OCI-LY7 (cell line): ENCODE results near the gene ARF5. TPM values are rescaled to one million over a fixed set of nuclear protein-coding genes. Genes with fewer than 3 reads are reported as not detected.
"Not testable (repeated sequence)": the region's sequence is repeated elsewhere in the genome, so short reads cannot be mapped to it uniquely, and the experiment has no call there.

Source experiments
- BruUV-seq: library from RNA; stranded (reverse); fragments of 400-500 nt; replicated peaks from 2 replicates; lab custom pipeline; 2021; lab: Mats Ljungman, UMichigan
- CTCF ChIA-PET: fragments of 300-600 bp; sonication (Branson Sonifier 250); formaldehyde crosslinking; loops from one replicate; lab custom pipeline; 2022; ENCODE audit warnings: antibody characterized with exemption; ENCODE audit not compliant: unreplicated experiment; lab: Charles Lee
- POLR2A ChIA-PET: fragments of 300-600 bp; sonication (Branson Sonifier 250); formaldehyde crosslinking; loops from one replicate; lab custom pipeline; 2022; ENCODE audit warnings: antibody characterized with exemption; lab: Charles Lee
- DNase-seq: peaks from one replicate; pipeline ENCODE4 v3.0.0-alpha.2; 2015; ENCODE audit warnings: low spot score
- H2AFZ ChIP-seq: fragments of 200-600 bp; sonication (generic), shearing (Covaris generic); 2 replicates; pipeline ENCODE4 v1.6.1; 2014; ENCODE audit warnings: mild to moderate bottlenecking, antibody characterized with exemption, low read length, moderate library complexity
- H3K27ac ChIP-seq: fragments of 200-600 bp; sonication (generic); 2 replicates; pipeline ENCODE4 v1.5.1; 2014; ENCODE audit warnings: mixed run types, low read depth, mild to moderate bottlenecking, moderate library complexity, low read length, inconsistent platforms; ENCODE audit not compliant: poor library complexity, severe bottlenecking
- H3K36me3 ChIP-seq: fragments of 200-600 bp; sonication (generic); 2 replicates; pipeline ENCODE4 v1.6.1; 2014; ENCODE audit warnings: mild to moderate bottlenecking, antibody characterized with exemption, low read length, moderate library complexity, mixed read lengths; ENCODE audit not compliant: insufficient read depth
- H3K4me1 ChIP-seq: fragments of 200-600 bp; sonication (generic); 2 replicates; pipeline ENCODE4 v1.5.1; 2014; ENCODE audit warnings: mild to moderate bottlenecking, low read length; ENCODE audit not compliant: insufficient read depth, poor library complexity, severe bottlenecking
- H3K4me2 ChIP-seq: fragments of 200-600 bp; sonication (generic); 2 replicates; pipeline ENCODE4 v1.6.1; 2014; ENCODE audit warnings: mild to moderate bottlenecking, low read length
- H3K4me3 ChIP-seq: fragments of 200-600 bp; sonication (generic); 2 replicates; pipeline ENCODE4 v1.5.1; 2014; ENCODE audit warnings: mild to moderate bottlenecking, low read depth, low read length; ENCODE audit not compliant: poor library complexity, severe bottlenecking
- H3K79me2 ChIP-seq: fragments of 200-600 bp; sonication (generic); 2 replicates; pipeline ENCODE4 v1.6.1; 2016; ENCODE audit warnings: low read depth, mild to moderate bottlenecking, low read length, moderate library complexity, mixed read lengths; ENCODE audit not compliant: insufficient read depth
- H3K9me2 ChIP-seq: fragments of 200-600 bp; sonication (generic); 2 replicates; pipeline ENCODE4 v1.6.1; 2016; ENCODE audit warnings: mild to moderate bottlenecking, low read length, mixed read lengths; ENCODE audit not compliant: insufficient read depth
- H3K9me3 ChIP-seq: fragments of 200-600 bp; sonication (generic); 2 replicates; pipeline ENCODE4 v1.6.1; 2014; ENCODE audit warnings: mild to moderate bottlenecking, mixed run types, low read length, mixed read lengths
- H4K20me1 ChIP-seq: fragments of 200-600 bp; sonication (generic); 2 replicates; pipeline ENCODE4 v1.6.1; 2014; ENCODE audit warnings: mild to moderate bottlenecking, antibody characterized with exemption, low read length, moderate library complexity, mixed read lengths; ENCODE audit not compliant: insufficient read depth
- CTCF ChIP-seq: fragments of 200-600 bp; sonication (generic); conservative IDR thresholded peaks from 2 replicates; pipeline ENCODE4 v1.5.1; 2014; ENCODE audit warnings: mild to moderate bottlenecking, antibody characterized with exemption, low read length, moderate library complexity, mixed read lengths
- EZH2phosphoT487 ChIP-seq: fragments of 200-600 bp; sonication (generic); IDR thresholded peaks from 2 replicates; pipeline ENCODE4 v1.6.1; 2018; ENCODE audit warnings: low read depth, borderline replicate concordance, mild to moderate bottlenecking, mixed run types, antibody characterized with exemption, low read length, moderate library complexity, mixed read lengths
- intact Hi-C: fragments of 100-400 bp; cut with micrococcal nuclease; formaldehyde crosslinking; loops from one replicate; pipeline ENCODE4 v1.10.0; 2022; ENCODE audit not compliant: unreplicated experiment
- total RNA-seq, 2 experiments: library from RNA; depleted of rRNA in 1 of 2; stranded (reverse); fragments of >200 nt in 1 of 2; shearing (Covaris generic) in 1 of 2; gene quantifications; 2 replicates each; pipeline ENCODE4 v1.2.3, GENCODE V29; 2014 to 2022

The ARF5 gene
- total RNA-seq, 2 experiments from 2014 or later = 151 to 162 TPM

DNA sequence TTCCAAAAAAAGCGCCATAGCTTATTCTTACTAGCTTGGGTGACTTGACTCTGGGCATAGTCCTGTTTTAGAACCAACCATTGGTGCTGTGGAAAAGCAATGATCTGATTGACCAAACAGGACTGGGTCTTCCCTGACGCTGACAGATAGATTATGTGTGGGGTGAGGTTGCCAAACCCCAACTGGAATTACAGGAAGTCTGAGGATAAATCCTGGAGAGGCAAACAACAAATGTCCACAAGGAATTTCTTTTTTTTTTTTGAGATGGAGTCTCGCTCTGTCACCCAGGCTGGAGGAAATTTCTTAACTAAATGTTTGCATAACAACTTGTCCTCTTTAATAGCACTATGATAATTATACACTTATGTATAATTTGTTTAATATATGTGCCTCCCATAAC is 22.0 kb upstream of the ARF5 start:
- Histone ChIP-seq H3K4me2 (no peak overlapping the region), H3K4me1 (no peaks in the 10 kb centered on the region), H3K4me3 (no peak overlapping the region), H3K9me2 (no peaks in the 10 kb centered on the region), H4K20me1 (no peaks in the 10 kb centered on the region), H3K36me3 (no peaks in the 10 kb centered on the region), H2AFZ (no peak overlapping the region), H3K27ac (no peak overlapping the region), H3K9me3 (no peaks in the 10 kb centered on the region), H3K79me2 (no peaks in the 10 kb centered on the region)
- TF ChIP-seq CTCF (no peak), EZH2phosphoT487 (no peak)
- intact Hi-C loops = no loop called here
- DNase-seq = no peak
- no TSS peak for BruUV-seq
- ChIA-PET CTCF (no interaction called here), POLR2A (no interaction called here)

DNA sequence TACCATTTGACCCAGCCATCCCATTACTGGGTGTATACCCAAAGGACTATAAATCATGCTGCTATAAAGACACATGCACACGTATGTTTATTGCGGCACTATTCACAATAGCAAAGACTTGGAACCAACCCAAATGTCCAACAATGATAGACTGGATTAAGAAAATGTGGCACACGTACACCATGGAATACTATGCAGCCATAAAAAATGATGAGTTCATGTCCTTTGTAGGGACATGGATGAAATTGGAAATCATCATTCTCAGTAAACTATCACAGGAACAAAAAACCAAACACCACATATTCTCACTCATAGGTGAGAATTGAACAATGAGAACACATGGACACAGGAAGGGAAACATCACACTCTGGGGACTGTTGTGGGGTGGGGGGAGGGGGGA is 20.2 kb upstream of the ARF5 start:
- H3K36me3 ChIP-seq, H2AFZ ChIP-seq, H3K4me2 ChIP-seq, H3K4me1 ChIP-seq, BruUV-seq, POLR2A ChIA-PET, DNase-seq, CTCF ChIA-PET, intact Hi-C loops, H3K9me2 ChIP-seq, H3K4me3 ChIP-seq, H3K27ac ChIP-seq, H3K79me2 ChIP-seq, H3K9me3 ChIP-seq, H4K20me1 ChIP-seq: not testable (repeated sequence)

DNA sequence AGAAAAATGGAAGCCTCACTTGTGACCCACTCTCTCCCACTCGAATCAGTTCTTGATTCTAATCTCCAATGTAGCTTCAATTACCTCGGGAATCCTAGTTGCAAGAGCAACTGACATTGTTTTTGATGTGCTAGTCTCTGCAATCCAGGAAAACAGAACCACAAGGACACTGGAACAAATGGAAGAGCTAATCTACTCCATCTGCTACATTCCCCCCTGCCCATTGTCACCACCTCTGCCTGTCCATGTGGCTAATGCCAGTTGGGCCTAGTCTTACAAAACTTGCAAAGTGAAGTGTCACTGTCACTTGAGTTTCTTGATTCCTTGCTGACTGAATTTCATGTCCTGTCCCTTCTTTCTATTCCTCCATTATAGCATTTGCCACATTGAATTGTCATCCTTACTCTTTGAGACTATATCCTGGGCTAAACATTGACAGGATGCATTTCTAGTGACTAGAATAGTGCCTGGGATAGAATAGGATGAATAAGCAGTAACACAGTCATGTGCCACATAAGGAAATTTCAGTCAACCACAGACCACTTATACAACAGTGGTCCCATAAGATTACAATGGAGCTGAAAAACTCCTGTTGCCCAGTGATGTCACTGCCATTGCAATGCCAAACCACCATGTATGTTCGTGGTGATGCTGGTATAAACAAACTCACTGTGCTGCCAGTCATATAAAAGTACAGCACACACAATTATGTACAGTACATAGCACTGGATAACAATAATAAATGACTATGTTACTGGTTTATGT is 16.3 kb upstream of the ARF5 start:
- no peak overlapping the region for H3K4me3 ChIP-seq
- CTCF ChIA-PET = no interaction called here
- POLR2A ChIA-PET = interaction anchor here (0.6 to 1.0 kb wide), 3 partner anchors 11 to 403 kb away, joined by 3 read pairs; no protein-coding TSS in a partner anchor

More for the DNA sequence above, 16.3 kb upstream of the ARF5 start:
- Histone ChIP-seq H3K27ac (no peak overlapping the region), H3K9me2 (no peaks in the 10 kb centered on the region), H3K36me3 (no peaks in the 10 kb centered on the region), H3K4me2 (no peak overlapping the region), H2AFZ (no peak overlapping the region), H3K79me2 (no peaks in the 10 kb centered on the region), H3K4me1 (no peaks in the 10 kb centered on the region), H3K9me3 (no peaks in the 10 kb centered on the region), H4K20me1 (no peaks in the 10 kb centered on the region)
- BruUV-seq = no TSS peak
- TF ChIP-seq CTCF (no peak), EZH2phosphoT487 (no peak)
- no peak for DNase-seq
- intact Hi-C loops = no loop called here
